Hematopoietic multipotent progenitor cell treated with erythropoietin and hydrocortisone succinate and interleukin-3 and kit ligand, for 17 days (in vitro differentiated cells): ENCODE data around the gene HSD17B4.
"Not testable (repeated sequence)": the region's sequence is repeated elsewhere in the genome, so short reads cannot be mapped to it uniquely, and the experiment has no call there.

Experiments used
- DNase-seq: peaks from one replicate; pipeline ENCODE4 v3.0.0-alpha.2; 2015; ENCODE audit warnings: low spot score

HSD17B4 gene, protein sequence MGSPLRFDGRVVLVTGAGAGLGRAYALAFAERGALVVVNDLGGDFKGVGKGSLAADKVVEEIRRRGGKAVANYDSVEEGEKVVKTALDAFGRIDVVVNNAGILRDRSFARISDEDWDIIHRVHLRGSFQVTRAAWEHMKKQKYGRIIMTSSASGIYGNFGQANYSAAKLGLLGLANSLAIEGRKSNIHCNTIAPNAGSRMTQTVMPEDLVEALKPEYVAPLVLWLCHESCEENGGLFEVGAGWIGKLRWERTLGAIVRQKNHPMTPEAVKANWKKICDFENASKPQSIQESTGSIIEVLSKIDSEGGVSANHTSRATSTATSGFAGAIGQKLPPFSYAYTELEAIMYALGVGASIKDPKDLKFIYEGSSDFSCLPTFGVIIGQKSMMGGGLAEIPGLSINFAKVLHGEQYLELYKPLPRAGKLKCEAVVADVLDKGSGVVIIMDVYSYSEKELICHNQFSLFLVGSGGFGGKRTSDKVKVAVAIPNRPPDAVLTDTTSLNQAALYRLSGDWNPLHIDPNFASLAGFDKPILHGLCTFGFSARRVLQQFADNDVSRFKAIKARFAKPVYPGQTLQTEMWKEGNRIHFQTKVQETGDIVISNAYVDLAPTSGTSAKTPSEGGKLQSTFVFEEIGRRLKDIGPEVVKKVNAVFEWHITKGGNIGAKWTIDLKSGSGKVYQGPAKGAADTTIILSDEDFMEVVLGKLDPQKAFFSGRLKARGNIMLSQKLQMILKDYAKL

DNA sequence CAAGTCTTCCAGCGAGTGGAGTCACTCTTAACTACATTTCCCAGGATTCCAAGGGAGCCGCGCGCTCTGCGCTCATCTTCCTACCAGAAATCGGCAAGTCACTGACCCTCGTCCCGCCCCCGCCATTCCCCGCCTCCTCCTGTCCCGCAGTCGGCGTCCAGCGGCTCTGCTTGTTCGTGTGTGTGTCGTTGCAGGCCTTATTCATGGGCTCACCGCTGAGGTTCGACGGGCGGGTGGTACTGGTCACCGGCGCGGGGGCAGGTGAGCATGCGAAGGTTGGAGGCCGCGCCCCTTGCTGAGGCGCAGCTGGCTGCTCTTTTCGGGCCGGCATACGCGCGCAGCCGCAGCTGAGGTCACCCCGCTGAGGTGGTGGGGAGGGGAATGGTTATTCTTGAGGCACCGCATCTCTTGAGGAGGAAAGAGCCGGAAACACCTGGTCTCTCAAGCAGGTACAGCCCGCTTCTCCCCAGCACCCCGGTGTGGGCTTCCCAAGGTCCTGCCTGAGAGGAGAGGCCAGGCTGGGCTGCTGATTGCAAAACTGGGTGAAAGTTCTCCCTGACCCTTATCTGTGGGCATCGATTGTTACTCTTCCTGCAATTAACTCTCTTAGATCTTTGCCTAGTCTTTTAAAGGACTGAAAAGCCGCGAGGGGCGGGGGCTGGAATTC lies at the start of gene HSD17B4:
TSS of gene HSD17B4 (plus strand) at position 125 of the 667 bp plus-strand sequence. CDS start at position 204, 79 bp downstream.
- peak; percentile 75 for DNase-seq

DNA sequence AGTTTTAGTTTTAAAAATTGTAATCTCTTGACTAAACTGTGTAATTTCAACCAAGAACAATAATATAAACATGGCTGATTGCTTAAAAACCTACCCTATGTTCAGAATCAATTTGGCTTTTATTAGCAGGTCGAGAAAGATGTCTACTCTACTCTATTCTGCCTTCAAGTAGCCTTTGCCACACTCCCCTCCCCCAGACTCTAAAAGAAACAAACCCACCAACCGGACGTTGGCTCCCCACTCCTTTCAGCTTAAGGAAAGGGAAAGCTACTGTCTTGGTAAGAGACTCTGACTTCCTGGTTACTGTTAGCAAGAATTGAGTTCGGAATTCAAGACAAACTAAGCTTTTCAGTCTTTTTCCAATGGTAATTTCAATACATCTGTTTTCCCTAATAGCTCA lies 49.7 kb upstream of the HSD17B4 start:
- DNase-seq: no peak

DNA sequence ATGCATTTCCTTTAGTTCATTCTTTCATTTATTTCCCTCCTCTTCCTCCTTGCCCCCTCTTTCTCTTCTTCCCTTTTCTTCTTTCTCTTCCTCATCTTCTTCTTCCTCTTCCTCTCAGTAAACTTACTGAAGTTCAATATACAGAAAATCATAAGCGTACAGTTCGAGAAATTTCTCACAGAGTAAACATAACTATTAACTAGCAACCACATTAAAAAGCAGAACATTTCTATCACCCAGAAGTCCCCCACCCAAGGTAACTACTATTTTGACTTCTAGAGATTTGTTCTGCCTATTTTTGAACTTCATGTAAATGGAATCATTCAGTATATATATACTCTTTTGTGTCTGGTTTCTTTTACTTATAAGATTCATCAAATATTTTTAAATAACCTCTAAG lies 48.3 kb upstream of the HSD17B4 start:
- DNase-seq: no peak

DNA sequence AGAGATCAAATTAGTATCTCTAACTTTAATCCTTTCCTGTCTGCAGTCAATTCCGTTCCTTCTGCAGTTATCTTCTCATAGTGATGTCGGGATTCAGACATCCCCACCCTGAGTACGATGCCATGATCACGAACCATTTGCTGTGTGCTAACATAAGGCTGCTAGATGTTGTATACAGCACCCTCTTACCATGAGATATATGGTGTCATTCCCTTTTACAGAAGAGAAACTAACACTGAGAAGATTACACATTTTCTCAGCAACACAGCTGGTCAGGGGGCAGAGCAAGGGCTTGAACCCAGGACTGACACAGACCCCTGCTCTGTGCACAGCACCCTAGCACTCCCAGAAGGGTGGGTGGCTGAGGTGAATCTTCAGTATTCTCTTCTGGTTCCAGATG lies 46.9 kb upstream of the HSD17B4 start:
- DNase-seq: no peak

DNA sequence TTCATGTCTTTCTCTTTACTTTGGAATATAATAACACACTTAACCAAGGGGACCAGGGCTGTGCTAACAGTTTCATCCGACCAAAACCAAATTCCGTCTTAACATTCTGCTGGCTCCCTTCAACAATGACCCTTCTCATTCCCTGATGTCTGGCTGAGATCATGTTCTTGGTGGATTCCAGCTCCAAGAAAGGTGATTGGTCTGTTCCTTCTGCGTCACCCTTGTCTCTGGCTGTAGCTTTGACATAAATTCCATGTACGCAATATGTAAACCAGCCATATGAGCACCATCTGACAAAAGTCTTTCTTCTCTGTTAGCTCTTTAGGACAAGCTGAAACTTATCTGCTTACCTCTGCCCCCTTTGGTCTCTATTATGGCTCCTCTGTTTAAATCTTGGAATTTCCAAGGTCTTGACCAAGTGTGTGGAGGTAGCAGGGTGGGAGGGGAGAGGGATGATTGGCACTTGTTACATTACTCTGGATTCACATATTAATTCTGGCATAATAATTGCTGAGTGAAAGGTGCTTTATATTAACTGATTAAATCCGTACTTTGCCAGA lies 45.7 kb upstream of the HSD17B4 start:
- DNase-seq: no peak

DNA sequence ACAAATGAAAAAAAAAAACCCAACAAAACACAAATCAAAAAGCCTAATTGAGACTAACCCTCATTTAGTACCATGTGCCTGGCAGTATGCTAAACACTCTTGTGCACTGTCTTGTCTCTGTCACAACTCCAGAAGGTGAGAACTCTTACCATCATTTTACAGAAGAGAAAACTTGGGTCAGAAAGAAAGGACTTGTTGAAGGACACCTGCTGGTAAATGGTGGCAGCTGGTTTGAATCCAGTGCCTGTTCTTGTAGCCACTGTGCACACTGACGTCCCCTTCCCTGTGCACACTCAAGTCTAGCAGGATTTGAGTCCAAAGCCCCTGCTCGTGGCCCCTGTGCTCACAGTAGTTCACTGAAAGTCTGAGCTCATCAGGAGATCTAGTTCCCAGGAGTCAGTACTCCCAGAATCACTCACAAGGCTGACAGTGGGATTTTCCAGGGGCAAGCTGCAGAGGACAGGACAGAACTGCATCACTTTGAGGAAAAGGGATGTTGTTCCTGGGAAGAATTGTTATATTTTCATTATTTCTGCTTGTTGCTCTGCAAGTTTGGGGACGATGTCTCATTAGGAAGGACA lies 43.0 kb upstream of the HSD17B4 start:
- DNase-seq: no peak

DNA sequence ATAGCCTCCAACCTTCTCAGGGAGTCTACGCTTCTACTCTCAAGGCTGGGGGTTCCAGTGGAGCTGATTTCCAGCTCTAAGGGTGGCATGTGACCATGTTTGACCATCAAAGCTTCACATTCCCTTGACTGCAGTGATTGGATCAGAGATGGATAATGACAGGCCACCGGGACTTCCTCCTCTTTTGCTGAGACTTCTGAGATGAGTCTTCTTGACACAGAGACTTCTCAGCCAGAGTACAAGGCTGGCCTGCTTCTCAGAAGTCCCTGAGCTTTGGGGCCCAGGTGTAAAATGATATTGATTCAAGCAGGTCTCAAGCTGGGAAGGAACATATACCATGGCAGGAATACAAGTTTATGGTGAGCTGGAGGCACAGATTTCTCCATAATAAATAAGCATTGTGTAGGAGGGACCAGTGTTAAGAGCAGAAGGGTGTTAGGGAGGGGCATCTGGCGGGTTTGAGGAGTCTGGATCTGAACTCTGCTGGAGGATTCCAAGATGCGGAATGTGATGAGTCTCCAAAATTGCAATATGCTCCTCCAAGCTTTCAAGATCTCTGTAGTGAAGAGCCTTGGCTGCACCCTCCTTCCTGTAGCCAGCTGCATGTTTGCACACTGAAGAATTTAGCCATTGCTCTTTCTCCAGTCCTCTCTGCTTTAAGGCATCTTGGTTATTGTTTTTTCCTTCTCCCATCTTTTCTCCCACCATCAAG lies 41.7 kb upstream of the HSD17B4 start:
- DNase-seq: no peak

DNA sequence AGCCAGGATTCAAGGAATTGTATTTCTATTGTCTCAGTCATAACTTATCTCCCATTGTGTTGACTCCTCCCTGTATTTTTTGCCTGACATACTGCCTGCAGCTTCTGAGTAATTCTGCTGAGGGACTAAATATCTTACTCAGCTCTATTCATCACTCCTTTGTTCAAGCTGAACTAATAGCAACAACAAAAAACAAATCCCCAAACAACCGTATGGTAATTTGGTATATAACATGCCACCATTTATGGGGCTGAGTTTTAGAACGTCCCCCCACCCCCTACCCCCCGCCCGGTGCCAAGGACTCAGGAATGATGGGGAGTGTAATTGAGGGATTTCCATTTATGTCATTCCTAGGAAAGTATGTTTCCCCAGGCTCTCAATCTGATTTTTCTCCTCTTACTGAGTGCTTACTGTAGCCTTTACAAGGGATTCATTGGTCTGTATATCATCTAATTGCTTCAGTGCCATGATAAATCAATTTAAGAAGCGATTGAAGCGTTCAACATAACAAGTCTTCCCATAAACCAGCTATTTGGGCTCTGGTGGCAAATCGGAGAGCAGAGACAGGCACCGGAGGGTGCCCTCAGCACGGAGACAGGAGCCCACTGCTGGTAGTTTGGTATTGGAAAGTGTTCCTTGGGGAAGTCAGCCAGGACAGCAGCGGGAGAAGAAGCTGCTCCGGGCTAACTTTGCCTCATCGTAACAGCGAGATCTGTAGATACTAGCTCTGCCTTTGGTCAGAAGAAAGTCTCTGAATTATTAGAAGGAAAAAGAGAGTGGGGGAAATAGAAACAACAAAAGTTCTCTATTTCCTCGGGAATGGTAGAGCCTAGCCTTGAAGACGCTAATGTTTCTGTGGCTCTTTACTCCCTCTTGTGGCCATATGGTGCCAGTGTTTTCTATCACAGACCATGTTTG lies 40.7 kb upstream of the HSD17B4 start:
- peak; percentile 86 for DNase-seq

DNA sequence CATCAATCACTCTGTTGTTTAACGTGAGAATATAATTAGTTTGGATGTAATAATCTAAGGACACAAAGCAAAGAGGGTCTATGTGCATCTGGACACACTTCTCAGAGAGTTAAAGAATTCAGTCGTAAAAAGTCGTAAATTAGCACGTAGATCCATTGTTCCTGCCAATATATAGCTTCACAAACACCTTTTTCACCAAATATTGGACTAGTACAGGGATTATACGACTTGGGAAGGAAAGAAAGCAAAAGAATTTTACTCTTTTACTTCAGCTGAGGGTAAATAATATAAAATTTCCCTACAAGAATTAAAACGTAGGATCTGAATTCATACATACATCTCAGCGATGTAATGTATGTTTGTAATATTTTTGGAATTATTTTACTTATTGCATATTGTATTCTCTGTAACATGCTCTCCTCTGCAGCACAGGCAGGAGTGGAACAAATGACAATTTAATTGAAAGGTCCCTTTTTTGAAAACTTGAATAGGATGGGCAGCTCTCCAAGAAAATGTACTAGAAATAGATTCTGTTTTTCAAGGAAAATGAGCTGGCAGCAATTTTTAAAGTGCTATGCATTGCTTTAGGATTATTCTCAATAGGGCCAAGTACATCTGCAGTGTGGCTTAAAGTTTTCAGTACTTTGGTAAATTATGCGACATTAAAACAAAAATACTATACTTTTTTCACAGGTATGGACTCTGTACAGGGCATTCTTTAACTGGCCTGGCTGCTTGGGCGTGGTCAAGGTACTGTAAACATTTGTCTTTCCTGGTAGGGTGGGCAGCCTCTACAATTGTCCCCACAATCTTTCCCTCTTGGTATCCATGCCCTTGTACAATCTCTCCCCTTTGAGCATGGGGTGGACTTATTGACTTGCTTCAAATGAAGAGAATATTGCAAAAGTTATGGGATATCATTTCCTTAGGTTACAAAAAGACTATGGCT lies 39.7 kb upstream of the HSD17B4 start:
- no peak for DNase-seq

DNA sequence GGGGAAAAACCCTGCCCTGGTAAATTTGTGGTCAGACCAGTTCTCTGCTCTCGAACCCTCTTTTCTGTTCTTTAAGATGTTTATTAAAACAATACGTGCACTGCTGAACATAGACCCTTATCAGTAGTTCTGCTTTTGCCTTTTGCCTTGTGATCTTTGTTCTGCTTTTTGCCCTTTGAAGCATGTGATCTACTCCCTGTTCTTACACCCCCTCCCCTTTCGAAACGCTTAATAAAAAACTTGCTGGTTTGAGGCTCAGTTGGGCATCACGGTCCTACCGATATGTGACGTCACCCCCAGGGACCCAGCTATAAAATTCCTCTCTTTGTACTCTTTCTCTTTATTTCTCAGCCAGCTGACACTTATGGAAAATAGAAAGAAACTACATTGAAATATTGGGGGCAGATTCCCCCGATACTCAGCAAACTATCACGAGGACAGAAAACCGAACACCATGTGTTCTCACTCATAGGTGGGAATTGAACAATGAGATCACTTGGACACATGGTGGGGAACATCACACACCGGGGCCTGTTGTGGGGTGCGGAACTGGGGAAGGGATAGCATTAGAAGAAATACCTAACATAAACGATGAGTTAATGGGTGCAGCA lies 38.1 kb upstream of the HSD17B4 start:
- DNase-seq: not testable (repeated sequence)

DNA sequence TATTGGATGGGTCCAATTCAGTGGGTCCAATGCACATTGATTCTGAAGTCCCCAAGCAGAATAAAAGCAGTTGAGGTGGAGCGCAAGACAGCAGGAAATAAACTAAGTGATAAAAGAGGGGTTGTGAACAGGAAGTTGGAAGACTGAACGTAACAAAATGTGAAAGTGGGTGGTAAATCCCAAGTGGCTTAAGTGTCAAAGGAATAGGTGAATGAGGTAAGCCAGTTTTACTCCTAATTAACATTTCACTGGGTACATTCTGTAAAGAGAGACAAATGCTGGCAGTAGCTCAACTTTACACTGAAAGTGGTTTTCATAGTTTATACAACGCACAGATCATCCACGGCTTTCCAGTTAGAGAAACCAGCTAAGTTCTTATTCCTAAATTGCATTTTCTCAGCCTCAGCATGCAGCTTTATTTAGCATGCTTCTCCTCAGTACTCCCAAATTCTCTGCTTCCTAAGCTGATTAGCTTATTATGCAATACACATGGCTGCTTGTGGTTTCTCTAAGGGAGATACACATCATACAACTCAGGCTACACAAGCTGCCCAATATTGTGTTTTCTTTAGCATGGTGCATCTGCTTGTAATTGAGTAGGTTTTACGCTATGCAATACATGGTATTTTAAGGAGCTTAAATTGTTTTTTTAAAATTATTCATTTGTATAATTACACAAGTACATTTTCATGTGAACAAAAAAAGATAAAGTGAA lies 34.2 kb upstream of the HSD17B4 start:
- DNase-seq: no peak

DNA sequence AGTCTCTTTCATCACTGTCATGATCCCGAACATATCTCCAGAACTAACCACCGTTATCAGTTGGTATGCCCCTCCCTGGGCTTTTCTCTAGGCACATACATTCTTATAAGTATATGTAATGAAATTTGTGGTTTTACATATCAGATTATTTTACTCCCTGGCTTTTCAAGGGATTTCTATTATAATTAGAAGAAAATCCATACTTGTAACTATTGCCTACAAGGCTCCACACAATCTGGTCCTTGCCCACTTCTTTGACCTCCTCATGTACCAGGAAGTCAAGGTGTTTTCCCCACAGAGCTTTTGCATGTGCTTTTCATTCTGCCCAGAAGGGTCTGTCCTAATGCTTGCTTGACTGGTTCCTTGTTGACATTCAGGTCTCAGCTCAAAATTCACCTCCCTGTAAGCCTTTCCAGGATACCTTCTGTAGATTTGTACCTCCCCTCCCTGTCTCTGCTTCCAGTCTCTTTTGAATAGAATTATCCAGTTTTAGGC lies 33.6 kb upstream of the HSD17B4 start:
- DNase-seq: no peak

DNA sequence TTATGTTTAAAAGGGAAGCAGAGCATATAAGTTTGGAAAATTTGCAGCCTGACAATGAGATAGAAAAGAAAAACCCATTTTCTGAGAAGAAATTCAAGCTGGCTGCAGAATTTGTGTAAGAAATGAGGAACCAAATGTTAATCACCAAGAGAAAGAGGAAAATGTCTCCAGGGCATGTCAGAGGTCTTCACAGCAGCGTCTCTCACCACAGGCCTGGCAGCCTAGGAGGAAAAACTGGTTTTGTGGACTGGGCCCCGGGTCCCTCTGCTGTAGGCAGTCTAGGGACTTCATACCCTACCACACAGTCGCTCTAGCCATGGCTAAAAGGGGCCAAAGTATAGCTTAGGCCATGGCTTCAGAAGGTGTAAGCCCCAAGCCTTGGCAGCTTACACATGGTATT lies 32.1 kb upstream of the HSD17B4 start:
- no peak for DNase-seq

DNA sequence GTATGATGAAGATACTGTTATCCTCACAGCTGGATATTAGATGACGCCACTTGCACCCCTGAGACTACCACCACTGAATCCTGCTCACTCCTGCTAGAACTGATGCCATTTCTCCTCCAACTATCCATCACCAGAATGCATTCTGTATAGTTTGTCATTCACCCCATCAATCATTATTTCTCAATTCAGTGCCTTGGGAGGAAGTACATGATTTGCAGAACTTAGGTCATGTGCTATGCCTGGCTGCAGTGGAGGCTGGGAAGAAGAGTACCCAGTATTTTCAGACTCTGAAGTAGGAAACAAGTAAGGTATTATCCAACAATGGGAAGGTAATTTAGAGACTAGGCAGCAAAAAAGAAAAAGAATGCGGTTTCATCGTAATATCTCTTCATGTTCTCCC lies 26.2 kb upstream of the HSD17B4 start:
- DNase-seq: no peak

DNA sequence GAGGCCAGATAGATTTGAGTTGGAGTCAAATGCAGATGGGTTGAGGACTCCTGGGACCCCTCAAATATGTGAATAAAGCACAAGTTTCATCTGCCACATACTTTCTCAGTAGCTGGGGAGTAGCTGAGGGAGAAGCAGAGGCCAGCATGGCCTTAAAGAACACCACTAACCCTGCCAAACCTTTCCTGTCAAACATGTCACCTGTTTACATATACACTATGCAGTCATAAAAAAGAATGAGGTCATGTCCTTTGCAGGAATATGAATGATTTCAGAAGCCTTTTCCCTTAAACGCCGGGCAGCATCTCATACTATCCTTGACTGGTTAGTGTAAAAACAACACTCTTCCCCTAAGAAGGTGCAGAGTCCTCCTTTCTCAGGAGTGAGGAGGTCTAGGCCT lies 25.2 kb upstream of the HSD17B4 start:
- DNase-seq: no peak

DNA sequence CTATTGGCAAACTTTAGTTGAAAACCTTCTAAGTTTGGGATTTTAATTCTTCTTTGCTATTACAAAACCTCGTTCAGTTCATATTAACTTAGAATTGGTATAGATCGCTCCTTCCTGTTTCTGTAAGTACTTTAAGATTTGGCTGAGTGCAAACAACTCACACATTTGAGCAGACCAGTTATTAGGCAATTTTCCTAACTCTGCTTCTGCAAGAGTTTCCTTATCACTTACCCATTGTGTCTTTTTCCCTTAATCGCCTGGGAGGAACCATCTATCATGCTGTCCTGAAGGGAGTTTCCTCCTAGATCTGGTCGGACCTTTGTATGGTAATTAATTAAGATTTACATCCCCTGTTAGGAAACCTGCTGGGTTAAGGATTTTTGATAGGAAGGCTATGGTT lies 24.7 kb upstream of the HSD17B4 start:
- DNase-seq: not testable (repeated sequence)

DNA sequence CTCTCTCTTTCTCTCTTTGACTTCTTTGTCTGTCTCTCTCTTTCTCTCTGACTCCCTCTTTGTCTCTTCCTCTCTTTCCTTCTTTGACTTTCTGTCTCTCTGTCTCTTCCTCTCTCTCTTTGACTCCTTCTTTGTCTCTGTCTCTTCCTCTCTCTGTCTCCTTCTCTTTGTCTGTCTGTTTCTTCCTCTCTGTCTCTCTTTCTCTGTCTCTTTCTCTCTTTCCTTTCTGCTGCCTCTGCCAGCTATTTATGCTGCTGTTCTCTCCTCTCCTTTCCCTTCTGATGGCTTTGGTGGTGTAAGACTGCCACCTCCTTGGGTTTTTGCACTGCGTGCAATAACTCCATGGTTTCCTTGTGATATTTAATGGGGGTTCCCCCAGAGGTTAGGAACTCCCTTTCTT lies 24.1 kb upstream of the HSD17B4 start:
- DNase-seq: peak; percentile 29

DNA sequence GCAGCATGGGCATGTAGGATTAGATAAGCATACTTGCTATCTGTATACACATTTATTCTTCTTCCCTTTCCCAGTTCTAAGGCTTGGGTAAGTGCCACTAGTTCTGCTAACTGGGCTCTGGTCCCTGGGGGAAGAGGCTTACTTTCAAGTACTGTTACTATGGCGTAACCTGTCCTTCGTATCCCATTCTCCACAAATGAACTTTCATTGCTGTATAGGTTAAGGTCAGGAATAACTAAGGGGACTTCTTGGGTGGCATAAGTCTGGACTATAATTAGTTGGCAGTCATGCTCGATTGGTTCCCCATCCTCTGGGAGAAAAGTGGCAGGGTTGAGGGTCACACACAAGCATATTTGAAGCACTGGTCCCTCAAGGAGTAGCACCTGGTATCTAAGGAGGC lies 23.7 kb upstream of the HSD17B4 start:
- DNase-seq: not testable (repeated sequence)
